Mesangial cell (primary cell): ENCODE measurements around the gene MBD3L1. TPM values are rescaled to one million over a fixed set of nuclear protein-coding genes. Genes with fewer than 3 reads are reported as not detected.

Experiments used
- total RNA-seq: library from RNA; depleted of rRNA; stranded (reverse); fragments of >200 nt; gene quantifications from 2 replicates; pipeline ENCODE4 v1.2.3, GENCODE V29; 2015

The MBD3L1 gene
- not detected in 2 replicates for total RNA-seq

GRCh38 chr19:8832132-8833021 is at the start of gene MBD3L1, which contains the start of gene ZNF558:
MBD3L1 (plus strand) TSS chr19:8832377; CDS start chr19:8842679, 10,302 bp downstream.
ZNF558 (minus strand) TSS chr19:8832304; CDS start chr19:8822659, 9,645 bp downstream.

Other genes with a start within 250 kb of the MBD3L1 start
- gene ADAMTS10, start 221.7 kb upstream of the MBD3L1 start, total RNA-seq: 5.5 and 22.7 TPM in 2 replicates
- gene NFILZ, start 201.7 kb upstream of the MBD3L1 start, total RNA-seq: not detected in 2 replicates
- not detected in 2 replicates for gene ACTL9, start 133.6 kb upstream of the MBD3L1 start, total RNA-seq
- not detected in 2 replicates for gene OR2Z1, start 110.7 kb upstream of the MBD3L1 start, total RNA-seq
- 8.8 and 20.0 TPM in 2 replicates for gene ZNF558, start 73 bp upstream of the MBD3L1 start, total RNA-seq
- under 0.01 TPM in 1 of 2 replicates, not detected in the other for gene MUC16, start 178.0 kb downstream of the MBD3L1 start, total RNA-seq